SK-N-SH treated with all-trans-retinoic acid at 6 μM for 48 hours (cell line): ENCODE data around the gene KLHDC8A.
A peak's percentile ranks its signal among the peaks of the same experiment; 100 is the strongest.
"Not testable (repeated sequence)": the region's sequence is repeated elsewhere in the genome, so short reads cannot be mapped to it uniquely, and the experiment has no call there.

Source experiments
- ATAC-seq: fragments of 200-7000 bp; cut with Tn5 transposase; 3 replicates; pipeline ENCODE4 v1.9.1; 2020; ENCODE audit warnings: mild to moderate bottlenecking, moderate library complexity
- ARNTL ChIP-seq: fragments of 450-650 bp; formaldehyde crosslinking; IDR thresholded peaks from 2 replicates; pipeline ENCODE4 v1.5.0; 2020; ENCODE audit warnings: low read depth, mild to moderate bottlenecking, moderate library complexity, borderline replicate concordance
- BACH2 ChIP-seq: fragments of 250-450 bp; sonication (Bioruptor Pico); IDR thresholded peaks from 2 replicates; pipeline ENCODE4 v1.9.0; 2021; ENCODE audit warnings: mild to moderate bottlenecking, borderline replicate concordance
- CSDC2 ChIP-seq: fragments of 250-450 bp; sonication (Bioruptor Pico); IDR thresholded peaks from 2 replicates; pipeline ENCODE4 v1.5.0; 2020; ENCODE audit warnings: mild to moderate bottlenecking, moderate library complexity
- ESRRG ChIP-seq: fragments of 250-450 bp; sonication (Bioruptor Pico); IDR thresholded peaks from 2 replicates; pipeline ENCODE4 v1.6.1; 2021; ENCODE audit warnings: mild to moderate bottlenecking
- GLIS3 ChIP-seq: fragments of 250-450 bp; sonication (Bioruptor Pico); IDR thresholded peaks from 2 replicates; pipeline ENCODE4 v1.5.0; 2020; ENCODE audit warnings: mild to moderate bottlenecking, moderate library complexity
- ISL1 ChIP-seq: fragments of 250-450 bp; sonication (Bioruptor Pico); IDR thresholded peaks from 2 replicates; pipeline ENCODE4 v2.1.2; 2022; ENCODE audit warnings: mild to moderate bottlenecking, moderate library complexity
- OSR1 ChIP-seq: fragments of 250-450 bp; sonication (Bioruptor Pico); IDR thresholded peaks from 2 replicates; pipeline ENCODE4 v1.8.0; 2022; ENCODE audit warnings: moderate library complexity, mild to moderate bottlenecking, inconsistent platforms
- RARB ChIP-seq: fragments of 250-450 bp; sonication (Bioruptor Pico); IDR thresholded peaks from 2 replicates; pipeline ENCODE4 v1.8.0; 2021; ENCODE audit warnings: mild to moderate bottlenecking, moderate library complexity
- SNAI2 ChIP-seq: fragments of 250-450 bp; sonication (Bioruptor Pico); IDR thresholded peaks from 2 replicates; pipeline ENCODE4 v1.5.0; 2020; ENCODE audit warnings: mild to moderate bottlenecking, moderate library complexity
- TCF4 ChIP-seq: fragments of 250-450 bp; sonication (Bioruptor Pico); IDR thresholded peaks from 2 replicates; pipeline ENCODE4 v1.8.0; 2021; ENCODE audit warnings: mild to moderate bottlenecking, moderate library complexity, borderline replicate concordance
- TOX ChIP-seq: fragments of 250-450 bp; sonication (Bioruptor Pico); IDR thresholded peaks from 2 replicates; pipeline ENCODE4 v1.8.0; 2021; ENCODE audit warnings: mild to moderate bottlenecking, moderate library complexity, borderline replicate concordance
- ZFP30 ChIP-seq: fragments of 450-650 bp; formaldehyde crosslinking; IDR thresholded peaks from 2 replicates; pipeline ENCODE4 v1.5.0; 2022; ENCODE audit warnings: mild to moderate bottlenecking, moderate library complexity
- ZNF565 ChIP-seq: fragments of 450-650 bp; formaldehyde crosslinking; conservative IDR thresholded peaks from 2 replicates; pipeline ENCODE4 v1.5.0; 2020; ENCODE audit warnings: low read depth, mild to moderate bottlenecking, moderate library complexity
- ZNF70 ChIP-seq: fragments of 450-650 bp; formaldehyde crosslinking; IDR thresholded peaks from 2 replicates; pipeline ENCODE4 v1.5.0; 2020; ENCODE audit warnings: mild to moderate bottlenecking, moderate library complexity
- ZNF8 ChIP-seq: fragments of 450-650 bp; formaldehyde crosslinking; IDR thresholded peaks from 2 replicates; pipeline ENCODE4 v1.5.0; 2020; ENCODE audit warnings: mild to moderate bottlenecking, moderate library complexity
- TF ChIP-seq, protein P1 (sequence below): fragments of 250-450 bp; sonication (Bioruptor Pico); IDR thresholded peaks from 2 replicates; pipeline ENCODE4 v1.8.0; 2021; ENCODE audit warnings: low read depth, mild to moderate bottlenecking, moderate library complexity, borderline replicate concordance
- TF ChIP-seq, protein P2 (sequence below): fragments of 250-450 bp; sonication (Bioruptor Pico); IDR thresholded peaks from 2 replicates; pipeline ENCODE4 v1.5.1; 2020; ENCODE audit warnings: low read depth, mild to moderate bottlenecking, moderate library complexity
- TF ChIP-seq, protein P3 (sequence below): fragments of 250-450 bp; sonication (Bioruptor Pico); IDR thresholded peaks from 2 replicates; pipeline ENCODE4 v1.5.1; 2021; ENCODE audit warnings: mild to moderate bottlenecking, moderate library complexity
- TF ChIP-seq, protein P4 (sequence below): fragments of 250-450 bp; sonication (Bioruptor Pico); IDR thresholded peaks from 2 replicates; pipeline ENCODE4 v1.8.0; 2020; ENCODE audit warnings: mild to moderate bottlenecking, moderate library complexity, borderline replicate concordance
- TF ChIP-seq, protein P5 (sequence below): fragments of 250-450 bp; sonication (Bioruptor Pico); IDR thresholded peaks from 2 replicates; pipeline ENCODE4 v1.5.0; 2020; ENCODE audit warnings: mild to moderate bottlenecking, moderate library complexity

KLHDC8A gene

DNA sequence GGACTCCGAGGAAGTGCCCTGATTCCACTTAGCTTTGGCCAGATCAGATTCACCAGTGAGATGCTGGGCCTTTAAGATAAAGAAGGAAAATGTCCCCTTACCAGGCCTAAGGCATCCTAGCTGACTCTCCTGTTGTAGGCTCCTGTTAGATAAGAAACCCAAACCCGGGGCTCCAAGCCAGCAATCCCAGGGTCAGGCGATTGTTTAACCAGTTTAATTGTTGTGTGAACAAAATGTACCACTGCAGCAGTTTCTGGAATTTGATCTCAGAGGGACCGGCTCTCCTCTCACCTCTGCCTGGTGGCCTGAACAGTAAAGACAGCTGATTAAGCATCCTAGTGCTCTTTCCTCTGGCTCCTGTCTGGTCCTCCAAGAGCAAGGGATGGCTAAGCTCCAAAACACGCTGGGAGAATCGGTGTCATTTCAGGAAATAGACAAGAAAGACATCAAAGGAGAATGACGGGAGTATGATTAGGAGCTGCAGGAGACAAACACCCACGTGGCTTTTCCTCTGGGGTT is 9.3 kb upstream of the KLHDC8A start:
- TF ChIP-seq SNAI2 (CRISPR knock-in tag) (no peak), ESRRG (no peak), RARB (CRISPR knock-in tag) (no peak), ZNF8 (CRISPR knock-in tag) (no peak), ZFP30 (no peak), BACH2 (CRISPR knock-in tag) (no peak), CSDC2 (no peak), ISL1 (no peak), ARNTL (no peak), ZNF70 (CRISPR knock-in tag) (no peak)
- TF ChIP-seq, protein P1, sequence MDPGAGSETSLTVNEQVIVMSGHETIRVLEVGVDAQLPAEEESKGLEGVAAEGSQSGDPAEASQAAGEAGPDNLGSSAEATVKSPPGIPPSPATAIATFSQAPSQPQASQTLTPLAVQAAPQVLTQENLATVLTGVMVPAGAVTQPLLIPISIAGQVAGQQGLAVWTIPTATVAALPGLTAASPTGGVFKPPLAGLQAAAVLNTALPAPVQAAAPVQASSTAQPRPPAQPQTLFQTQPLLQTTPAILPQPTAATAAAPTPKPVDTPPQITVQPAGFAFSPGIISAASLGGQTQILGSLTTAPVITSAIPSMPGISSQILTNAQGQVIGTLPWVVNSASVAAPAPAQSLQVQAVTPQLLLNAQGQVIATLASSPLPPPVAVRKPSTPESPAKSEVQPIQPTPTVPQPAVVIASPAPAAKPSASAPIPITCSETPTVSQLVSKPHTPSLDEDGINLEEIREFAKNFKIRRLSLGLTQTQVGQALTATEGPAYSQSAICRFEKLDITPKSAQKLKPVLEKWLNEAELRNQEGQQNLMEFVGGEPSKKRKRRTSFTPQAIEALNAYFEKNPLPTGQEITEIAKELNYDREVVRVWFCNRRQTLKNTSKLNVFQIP (CRISPR knock-in tag), result no peak

DNA sequence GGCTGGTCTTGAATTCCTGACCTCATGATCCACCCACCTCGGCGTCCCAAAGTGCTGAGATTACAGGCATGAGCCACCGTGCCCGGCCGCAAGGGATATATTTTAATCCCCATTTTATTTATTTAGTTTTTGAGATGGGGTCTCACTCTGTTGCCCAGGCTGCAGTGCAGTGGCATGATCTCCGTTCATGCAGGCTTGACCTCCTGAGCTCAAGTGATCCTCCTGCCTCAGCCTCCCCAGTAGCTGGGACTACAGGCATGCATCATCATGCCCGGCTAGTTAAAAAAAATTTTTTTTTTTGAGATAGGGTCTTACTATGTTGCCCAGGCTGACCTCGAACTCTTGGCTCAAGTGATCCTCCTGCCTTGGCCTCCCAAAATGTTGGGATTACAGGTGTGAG is 8.4 kb upstream of the KLHDC8A start:
- not testable (repeated sequence) for ATAC-seq

More for the DNA sequence above, 9.3 kb upstream of the KLHDC8A start:
- peak; percentile 44 for ATAC-seq

DNA sequence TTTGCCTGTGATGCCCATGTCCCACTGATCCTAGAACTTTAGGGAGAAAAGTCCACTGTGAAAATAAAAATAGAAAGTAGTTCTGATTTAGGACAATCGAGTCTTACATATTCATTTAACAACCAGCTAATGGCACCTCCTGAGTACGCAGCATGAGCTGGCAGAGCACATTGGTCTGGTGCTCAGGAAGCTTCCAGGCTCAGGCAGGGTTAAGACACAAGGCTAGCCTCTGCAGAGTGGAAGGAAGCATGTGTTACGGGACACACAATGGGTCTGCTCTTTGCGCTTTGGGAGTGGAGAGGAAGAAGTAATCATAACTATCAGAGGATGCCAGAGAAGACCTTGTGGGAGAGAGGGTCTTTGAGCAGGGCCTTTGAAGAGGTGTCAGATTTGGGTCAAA is 4.2 kb upstream of the KLHDC8A start:
- TF ChIP-seq GLIS3 (CRISPR knock-in tag), result no peak
- TF ChIP-seq ZNF565 (CRISPR knock-in tag), result no peak
- TF ChIP-seq, protein P2, sequence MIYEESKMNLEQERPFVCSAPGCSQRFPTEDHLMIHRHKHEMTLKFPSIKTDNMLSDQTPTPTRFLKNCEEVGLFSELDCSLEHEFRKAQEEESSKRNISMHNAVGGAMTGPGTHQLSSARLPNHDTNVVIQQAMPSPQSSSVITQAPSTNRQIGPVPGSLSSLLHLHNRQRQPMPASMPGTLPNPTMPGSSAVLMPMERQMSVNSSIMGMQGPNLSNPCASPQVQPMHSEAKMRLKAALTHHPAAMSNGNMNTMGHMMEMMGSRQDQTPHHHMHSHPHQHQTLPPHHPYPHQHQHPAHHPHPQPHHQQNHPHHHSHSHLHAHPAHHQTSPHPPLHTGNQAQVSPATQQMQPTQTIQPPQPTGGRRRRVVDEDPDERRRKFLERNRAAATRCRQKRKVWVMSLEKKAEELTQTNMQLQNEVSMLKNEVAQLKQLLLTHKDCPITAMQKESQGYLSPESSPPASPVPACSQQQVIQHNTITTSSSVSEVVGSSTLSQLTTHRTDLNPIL (CRISPR knock-in tag), result no peak
- no peak for TF ChIP-seq TCF4 (CRISPR knock-in tag)
- TF ChIP-seq, protein P3, sequence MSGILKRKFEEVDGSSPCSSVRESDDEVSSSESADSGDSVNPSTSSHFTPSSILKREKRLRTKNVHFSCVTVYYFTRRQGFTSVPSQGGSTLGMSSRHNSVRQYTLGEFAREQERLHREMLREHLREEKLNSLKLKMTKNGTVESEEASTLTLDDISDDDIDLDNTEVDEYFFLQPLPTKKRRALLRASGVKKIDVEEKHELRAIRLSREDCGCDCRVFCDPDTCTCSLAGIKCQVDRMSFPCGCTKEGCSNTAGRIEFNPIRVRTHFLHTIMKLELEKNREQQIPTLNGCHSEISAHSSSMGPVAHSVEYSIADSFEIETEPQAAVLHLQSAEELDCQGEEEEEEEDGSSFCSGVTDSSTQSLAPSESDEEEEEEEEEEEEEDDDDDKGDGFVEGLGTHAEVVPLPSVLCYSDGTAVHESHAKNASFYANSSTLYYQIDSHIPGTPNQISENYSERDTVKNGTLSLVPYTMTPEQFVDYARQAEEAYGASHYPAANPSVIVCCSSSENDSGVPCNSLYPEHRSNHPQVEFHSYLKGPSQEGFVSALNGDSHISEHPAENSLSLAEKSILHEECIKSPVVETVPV (CRISPR knock-in tag), result no peak
- TF ChIP-seq, protein P1 (CRISPR knock-in tag), result no peak

DNA sequence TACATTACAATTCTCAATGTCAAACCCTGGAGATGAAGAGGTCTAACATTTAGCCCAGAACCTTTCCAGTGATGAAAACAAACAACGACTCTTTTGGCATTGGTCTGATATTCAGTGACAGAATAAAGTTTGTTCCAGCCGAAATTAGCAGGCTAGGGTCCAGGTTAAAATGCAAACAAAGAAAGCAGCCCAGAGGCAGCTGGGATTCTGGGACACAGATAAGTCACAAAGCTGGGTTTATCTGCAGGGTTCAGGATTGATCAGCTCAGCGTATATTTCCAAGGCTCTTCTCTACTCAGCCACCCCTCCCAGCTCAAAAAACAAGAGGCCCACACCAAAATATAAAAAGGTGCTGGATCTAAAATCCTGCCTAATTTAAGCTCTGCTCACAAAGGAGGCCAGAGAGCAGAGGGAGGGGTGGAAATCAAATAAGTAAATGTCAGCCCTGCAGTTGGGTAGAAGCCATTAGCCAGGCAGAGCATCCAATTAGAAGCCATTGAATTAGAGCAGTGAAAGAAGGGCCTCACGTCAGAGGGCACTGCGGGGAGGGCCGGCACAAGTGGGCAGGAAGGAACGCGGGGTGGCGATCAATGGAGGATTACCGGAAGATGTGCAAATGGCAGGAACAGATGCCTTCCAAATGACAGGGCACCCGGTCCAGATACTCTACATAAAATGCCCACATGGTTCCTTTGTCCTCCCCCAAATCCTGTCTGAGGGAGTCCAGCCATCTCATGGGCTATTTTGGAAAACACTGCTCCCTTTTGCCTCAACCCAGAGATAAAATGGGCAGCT is 3.2 kb upstream of the KLHDC8A start:
- ATAC-seq, result no peak
- TF ChIP-seq TOX (CRISPR knock-in tag) (no peak), BACH2 (CRISPR knock-in tag) (no peak), ZNF8 (CRISPR knock-in tag) (no peak), TCF4 (CRISPR knock-in tag) (no peak), ISL1 (no peak), ZFP30 (no peak), OSR1 (CRISPR knock-in tag) (no peak), ESRRG (no peak)
- TF ChIP-seq, protein P4, sequence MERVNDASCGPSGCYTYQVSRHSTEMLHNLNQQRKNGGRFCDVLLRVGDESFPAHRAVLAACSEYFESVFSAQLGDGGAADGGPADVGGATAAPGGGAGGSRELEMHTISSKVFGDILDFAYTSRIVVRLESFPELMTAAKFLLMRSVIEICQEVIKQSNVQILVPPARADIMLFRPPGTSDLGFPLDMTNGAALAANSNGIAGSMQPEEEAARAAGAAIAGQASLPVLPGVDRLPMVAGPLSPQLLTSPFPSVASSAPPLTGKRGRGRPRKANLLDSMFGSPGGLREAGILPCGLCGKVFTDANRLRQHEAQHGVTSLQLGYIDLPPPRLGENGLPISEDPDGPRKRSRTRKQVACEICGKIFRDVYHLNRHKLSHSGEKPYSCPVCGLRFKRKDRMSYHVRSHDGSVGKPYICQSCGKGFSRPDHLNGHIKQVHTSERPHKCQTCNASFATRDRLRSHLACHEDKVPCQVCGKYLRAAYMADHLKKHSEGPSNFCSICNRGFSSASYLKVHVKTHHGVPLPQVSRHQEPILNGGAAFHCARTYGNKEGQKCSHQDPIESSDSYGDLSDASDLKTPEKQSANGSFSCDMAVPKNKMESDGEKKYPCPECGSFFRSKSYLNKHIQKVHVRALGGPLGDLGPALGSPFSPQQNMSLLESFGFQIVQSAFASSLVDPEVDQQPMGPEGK (CRISPR knock-in tag), result no peak
- TF ChIP-seq, protein P5, sequence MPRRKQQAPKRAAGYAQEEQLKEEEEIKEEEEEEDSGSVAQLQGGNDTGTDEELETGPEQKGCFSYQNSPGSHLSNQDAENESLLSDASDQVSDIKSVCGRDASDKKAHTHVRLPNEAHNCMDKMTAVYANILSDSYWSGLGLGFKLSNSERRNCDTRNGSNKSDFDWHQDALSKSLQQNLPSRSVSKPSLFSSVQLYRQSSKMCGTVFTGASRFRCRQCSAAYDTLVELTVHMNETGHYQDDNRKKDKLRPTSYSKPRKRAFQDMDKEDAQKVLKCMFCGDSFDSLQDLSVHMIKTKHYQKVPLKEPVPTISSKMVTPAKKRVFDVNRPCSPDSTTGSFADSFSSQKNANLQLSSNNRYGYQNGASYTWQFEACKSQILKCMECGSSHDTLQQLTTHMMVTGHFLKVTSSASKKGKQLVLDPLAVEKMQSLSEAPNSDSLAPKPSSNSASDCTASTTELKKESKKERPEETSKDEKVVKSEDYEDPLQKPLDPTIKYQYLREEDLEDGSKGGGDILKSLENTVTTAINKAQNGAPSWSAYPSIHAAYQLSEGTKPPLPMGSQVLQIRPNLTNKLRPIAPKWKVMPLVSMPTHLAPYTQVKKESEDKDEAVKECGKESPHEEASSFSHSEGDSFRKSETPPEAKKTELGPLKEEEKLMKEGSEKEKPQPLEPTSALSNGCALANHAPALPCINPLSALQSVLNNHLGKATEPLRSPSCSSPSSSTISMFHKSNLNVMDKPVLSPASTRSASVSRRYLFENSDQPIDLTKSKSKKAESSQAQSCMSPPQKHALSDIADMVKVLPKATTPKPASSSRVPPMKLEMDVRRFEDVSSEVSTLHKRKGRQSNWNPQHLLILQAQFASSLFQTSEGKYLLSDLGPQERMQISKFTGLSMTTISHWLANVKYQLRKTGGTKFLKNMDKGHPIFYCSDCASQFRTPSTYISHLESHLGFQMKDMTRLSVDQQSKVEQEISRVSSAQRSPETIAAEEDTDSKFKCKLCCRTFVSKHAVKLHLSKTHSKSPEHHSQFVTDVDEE (CRISPR knock-in tag), result no peak

More for the DNA sequence above, 4.2 kb upstream of the KLHDC8A start:
- no peak for ATAC-seq
